ENCODE data around the gene ABHD12B. TPM values are rescaled to one million over a fixed set of nuclear protein-coding genes. Genes with fewer than 3 reads are reported as not detected.
"Not testable (repeated sequence)": the region's sequence is repeated elsewhere in the genome, so short reads cannot be mapped to it uniquely, and the experiment has no call there.

The ABHD12B gene
- total RNA-seq, 1 experiment from 2014 or later, result 9.6 TPM

- no peak overlapping the region for H3K4me3 ChIP-seq (ENCODE audit: insufficient read depth, low read depth, low read length)
- H3K36me3 ChIP-seq (replicated peaks; ENCODE audit: control insufficient read depth, insufficient read depth, low read length), result no peaks in the 10 kb centered on the region
- no peaks in the 10 kb centered on the region for H3K27me3 ChIP-seq (ENCODE audit: control insufficient read depth, insufficient read depth, low read length)
- DNase-seq, result no peak
Observed at GRCh38 chr14:50859296-50859624, 12.6 kb upstream of the ABHD12B start.

GRCh38 chr14:50860478-50861086 is 11.3 kb upstream of the ABHD12B start:
- H3K27me3 ChIP-seq (ENCODE audit: control insufficient read depth, insufficient read depth, low read length), result no peaks in the 10 kb centered on the region
- no peaks in the 10 kb centered on the region for H3K36me3 ChIP-seq (replicated peaks; ENCODE audit: control insufficient read depth, insufficient read depth, low read length)
- peak; percentile 87 for DNase-seq
- H3K4me3 ChIP-seq (ENCODE audit: insufficient read depth, low read depth, low read length), result no peak overlapping the region

GRCh38 chr14:50862036-50862570 is 9.8 kb upstream of the ABHD12B start:
- no peak overlapping the region for H3K4me3 ChIP-seq (ENCODE audit: insufficient read depth, low read depth, low read length)
- H3K27me3 ChIP-seq (ENCODE audit: control insufficient read depth, insufficient read depth, low read length), result no peaks in the 10 kb centered on the region
- DNase-seq, result no peak
- H3K36me3 ChIP-seq (replicated peaks; ENCODE audit: control insufficient read depth, insufficient read depth, low read length), result no peaks in the 10 kb centered on the region

- no peaks in the 10 kb centered on the region for H3K36me3 ChIP-seq (replicated peaks; ENCODE audit: control insufficient read depth, insufficient read depth, low read length)
- H3K27me3 ChIP-seq (ENCODE audit: control insufficient read depth, insufficient read depth, low read length), result no peaks in the 10 kb centered on the region
- no peak for DNase-seq
Observed at GRCh38 chr14:50864237-50864636, 7.6 kb upstream of the ABHD12B start.

GRCh38 chr14:50864946-50865345 is 6.9 kb upstream of the ABHD12B start:
- Histone ChIP-seq H3K36me3 (replicated peaks; ENCODE audit: control insufficient read depth, insufficient read depth, low read length) (no peaks in the 10 kb centered on the region), H3K27me3 (ENCODE audit: control insufficient read depth, insufficient read depth, low read length) (no peaks in the 10 kb centered on the region), H3K4me3 (ENCODE audit: insufficient read depth, low read depth, low read length) (no peak overlapping the region)
- DNase-seq, result no peak

More at GRCh38 chr14:50864237-50864636, 7.6 kb upstream of the ABHD12B start:
- H3K4me3 ChIP-seq (ENCODE audit: insufficient read depth, low read depth, low read length), result no peak overlapping the region

- Histone ChIP-seq H3K27me3 (ENCODE audit: control insufficient read depth, insufficient read depth, low read length) (no peaks in the 10 kb centered on the region; the same call in 1 of the 2 replicates), H3K4me3 (ENCODE audit: insufficient read depth, low read depth, low read length) (no peak overlapping the region)
- DNase-seq, result no peak
Observed at GRCh38 chr14:50865391-50866076, 6.3 kb upstream of the ABHD12B start.

GRCh38 chr14:50871228-50871627 is 625 bp upstream of the ABHD12B start:
- H3K36me3 ChIP-seq (replicated peaks; ENCODE audit: control insufficient read depth, insufficient read depth, low read length), result no peaks in the 10 kb centered on the region
- no peak overlapping the region for H3K4me3 ChIP-seq (ENCODE audit: insufficient read depth, low read depth, low read length)
- no peak for DNase-seq
- H3K27me3 ChIP-seq (ENCODE audit: control insufficient read depth, insufficient read depth, low read length), result peaks cover 17% of the 10 kb centered on the region

More at GRCh38 chr14:50865391-50866076, 6.3 kb upstream of the ABHD12B start:
- H3K36me3 ChIP-seq (replicated peaks; ENCODE audit: control insufficient read depth, insufficient read depth, low read length), result no peaks in the 10 kb centered on the region

- Histone ChIP-seq H3K4me3 (ENCODE audit: insufficient read depth, low read depth, low read length) (no peak overlapping the region), H3K36me3 (replicated peaks; ENCODE audit: control insufficient read depth, insufficient read depth, low read length) (no peaks in the 10 kb centered on the region), H3K27me3 (ENCODE audit: control insufficient read depth, insufficient read depth, low read length) (peaks cover 17% of the 10 kb centered on the region)
- no peak for DNase-seq
Observed at GRCh38 chr14:50874757-50875156, 2.9 kb downstream of the ABHD12B start.

- DNase-seq, result no peak
- no peaks in the 10 kb centered on the region for H3K36me3 ChIP-seq (replicated peaks; ENCODE audit: control insufficient read depth, insufficient read depth, low read length)
- H3K27me3 ChIP-seq (ENCODE audit: control insufficient read depth, insufficient read depth, low read length), result peaks cover 17% of the 10 kb centered on the region
- no peak overlapping the region for H3K4me3 ChIP-seq (ENCODE audit: insufficient read depth, low read depth, low read length)
Observed at GRCh38 chr14:50875359-50876070, 3.7 kb downstream of the ABHD12B start.

- Histone ChIP-seq H3K27me3 (ENCODE audit: control insufficient read depth, insufficient read depth, low read length) (no peaks in the 10 kb centered on the region), H3K36me3 (replicated peaks; ENCODE audit: control insufficient read depth, insufficient read depth, low read length) (no peaks in the 10 kb centered on the region), H3K4me3 (ENCODE audit: insufficient read depth, low read depth, low read length) (no peak overlapping the region)
- no peak for DNase-seq
Observed at GRCh38 chr14:50882932-50883826, 11.3 kb downstream of the ABHD12B start.

- no peak for DNase-seq
Observed at GRCh38 chr14:50883827-50884197, 12.0 kb downstream of the ABHD12B start.

GRCh38 chr14:50887476-50887875 is 15.6 kb downstream of the ABHD12B start:
- no peak for DNase-seq
- Histone ChIP-seq H3K27me3 (ENCODE audit: control insufficient read depth, insufficient read depth, low read length) (no peaks in the 10 kb centered on the region), H3K4me3 (ENCODE audit: insufficient read depth, low read depth, low read length) (no peak overlapping the region), H3K36me3 (replicated peaks; ENCODE audit: control insufficient read depth, insufficient read depth, low read length) (no peaks in the 10 kb centered on the region)

More at GRCh38 chr14:50883827-50884197, 12.0 kb downstream of the ABHD12B start:
- H3K4me3 ChIP-seq (ENCODE audit: insufficient read depth, low read depth, low read length), result no peak overlapping the region
- no peaks in the 10 kb centered on the region for H3K36me3 ChIP-seq (replicated peaks; ENCODE audit: control insufficient read depth, insufficient read depth, low read length)
- no peaks in the 10 kb centered on the region for H3K27me3 ChIP-seq (ENCODE audit: control insufficient read depth, insufficient read depth, low read length)

- no peak overlapping the region for H3K4me3 ChIP-seq (ENCODE audit: insufficient read depth, low read depth, low read length)
- DNase-seq, result peak; percentile 63
- no peaks in the 10 kb centered on the region for H3K27me3 ChIP-seq (ENCODE audit: control insufficient read depth, insufficient read depth, low read length)
- H3K36me3 ChIP-seq (replicated peaks; ENCODE audit: control insufficient read depth, insufficient read depth, low read length), result no peaks in the 10 kb centered on the region
Observed at GRCh38 chr14:50892255-50892654, 20.4 kb downstream of the ABHD12B start.

- H3K36me3 ChIP-seq (replicated peaks; ENCODE audit: control insufficient read depth, insufficient read depth, low read length); DNase-seq; H3K4me3 ChIP-seq (ENCODE audit: insufficient read depth, low read depth, low read length); H3K27me3 ChIP-seq (ENCODE audit: control insufficient read depth, insufficient read depth, low read length): not testable (repeated sequence)
Observed at GRCh38 chr14:50896421-50896820, 24.6 kb downstream of the ABHD12B start.

All from H7 (cell line).